Ascending aorta (tissue), 2 donors: ENCODE data around the gene PLIN4. TPM values are rescaled to one million over a fixed set of nuclear protein-coding genes. Genes with fewer than 3 reads are reported as not detected.

Experiments
- DNase-seq, 2 donors: peaks; one replicate each; pipeline ENCODE4 v3.0.0-alpha.2; 2019; ENCODE audit warnings: low spot score in 2 of 2
- H3K27ac ChIP-seq, 2 donors: fragments of 200-600 bp; sonication (generic); one replicate each; pipeline ENCODE4 v1.5.1; 2016 to 2017; ENCODE audit warnings: mild to moderate bottlenecking in 1 of 2
- H3K27me3 ChIP-seq: fragments of 200-600 bp; sonication (generic); one replicate; pipeline ENCODE4 v1.5.1; 2017
- H3K36me3 ChIP-seq, 2 donors: fragments of 200-600 bp; sonication (generic); one replicate each; pipeline ENCODE4 v1.5.1; 2016
- H3K4me1 ChIP-seq, 2 donors: fragments of 200-600 bp; sonication (generic); one replicate each; pipeline ENCODE4 v1.5.1; 2016 to 2017; ENCODE audit warnings: mild to moderate bottlenecking in 1 of 2
- H3K4me3 ChIP-seq, 2 donors: fragments of 200-600 bp; sonication (generic); one replicate each; pipeline ENCODE4 v1.5.1; 2016 to 2017; ENCODE audit warnings: mild to moderate bottlenecking in 1 of 2
- H3K9me3 ChIP-seq, 2 donors: fragments of 200-600 bp; sonication (generic); one replicate each; pipeline ENCODE4 v1.5.1; 2016
- intact Hi-C: fragments of 100-400 bp; cut with DNase I; formaldehyde crosslinking; loops from one replicate; pipeline ENCODE4 v1.15.1; 2023
- total RNA-seq: library from RNA; depleted of rRNA; stranded (reverse); fragments of >200 nt; gene quantifications from one replicate; pipeline ENCODE4 v1.1.0, GENCODE V29; 2016
- TF ChIP-seq, protein P1 (sequence below), 3 experiments: fragments of 200-600 bp in 2 of 3; fragments of 450-650 bp in 1 of 3; sonication (generic) in 2 of 3; IDR thresholded peaks; one replicate each; pipeline ENCODE4 v1.5.1; 2016 to 2019; ENCODE audit warnings: antibody characterized with exemption in 3 of 3, mild to moderate bottlenecking in 1 of 3, moderate library complexity in 1 of 3

The PLIN4 gene
- total RNA-seq, 1 donor from 2014 or later: 15.1 TPM

DNA sequence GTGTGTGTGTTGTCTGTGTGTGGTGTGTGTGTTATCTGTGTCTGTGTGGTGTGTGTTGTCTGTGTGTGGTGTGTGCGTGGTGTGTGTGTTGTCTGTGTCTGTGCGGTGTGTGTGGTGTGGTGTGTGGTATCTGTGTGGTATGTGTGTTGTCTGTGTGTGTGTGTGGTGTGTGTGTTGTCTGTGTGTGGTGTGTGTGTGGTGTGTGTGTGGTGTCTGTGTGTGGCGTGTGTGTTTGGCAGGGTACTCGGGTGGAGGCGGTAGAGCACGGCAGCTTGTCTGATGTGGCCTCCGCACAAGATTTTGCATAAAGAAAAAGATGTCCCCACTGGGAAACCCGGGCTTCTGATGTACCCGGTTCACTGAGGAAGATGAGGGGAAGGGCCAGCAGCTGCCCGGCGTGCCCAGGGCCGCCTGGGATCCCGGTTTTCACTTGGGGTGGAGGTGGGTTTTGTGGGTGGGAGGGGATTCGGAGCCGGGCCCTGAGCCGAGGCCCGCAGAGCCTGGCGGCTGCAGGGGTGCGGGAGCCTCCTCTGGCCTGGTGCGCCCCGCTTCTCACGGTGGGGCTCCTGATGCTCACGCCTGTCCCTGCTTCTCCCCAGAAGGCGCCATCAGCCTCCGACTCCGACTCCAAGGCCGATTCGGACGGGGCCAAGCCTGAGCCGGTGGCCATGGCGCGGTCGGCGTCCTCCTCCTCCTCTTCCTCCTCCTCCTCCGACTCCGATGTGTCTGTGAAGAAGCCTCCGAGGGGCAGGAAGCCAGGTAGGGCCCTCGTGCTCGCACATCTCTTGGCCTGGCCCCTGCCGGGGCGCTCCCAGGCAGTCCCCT, 25.0 kb downstream of the PLIN4 start:
- H3K27ac ChIP-seq: no peak overlapping the region
- no peak overlapping the region for H3K4me3 ChIP-seq
- TF ChIP-seq, protein P1, sequence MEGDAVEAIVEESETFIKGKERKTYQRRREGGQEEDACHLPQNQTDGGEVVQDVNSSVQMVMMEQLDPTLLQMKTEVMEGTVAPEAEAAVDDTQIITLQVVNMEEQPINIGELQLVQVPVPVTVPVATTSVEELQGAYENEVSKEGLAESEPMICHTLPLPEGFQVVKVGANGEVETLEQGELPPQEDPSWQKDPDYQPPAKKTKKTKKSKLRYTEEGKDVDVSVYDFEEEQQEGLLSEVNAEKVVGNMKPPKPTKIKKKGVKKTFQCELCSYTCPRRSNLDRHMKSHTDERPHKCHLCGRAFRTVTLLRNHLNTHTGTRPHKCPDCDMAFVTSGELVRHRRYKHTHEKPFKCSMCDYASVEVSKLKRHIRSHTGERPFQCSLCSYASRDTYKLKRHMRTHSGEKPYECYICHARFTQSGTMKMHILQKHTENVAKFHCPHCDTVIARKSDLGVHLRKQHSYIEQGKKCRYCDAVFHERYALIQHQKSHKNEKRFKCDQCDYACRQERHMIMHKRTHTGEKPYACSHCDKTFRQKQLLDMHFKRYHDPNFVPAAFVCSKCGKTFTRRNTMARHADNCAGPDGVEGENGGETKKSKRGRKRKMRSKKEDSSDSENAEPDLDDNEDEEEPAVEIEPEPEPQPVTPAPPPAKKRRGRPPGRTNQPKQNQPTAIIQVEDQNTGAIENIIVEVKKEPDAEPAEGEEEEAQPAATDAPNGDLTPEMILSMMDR (IDR thresholded peaks at IDR 0.05): no peak
- intact Hi-C loops: no loop called here
- H3K9me3 ChIP-seq: no peaks in the 10 kb centered on the region
- no peak for DNase-seq
- H3K4me1 ChIP-seq: no peaks in the 10 kb centered on the region
- no peaks in the 10 kb centered on the region for H3K27me3 ChIP-seq
- H3K36me3 ChIP-seq: peaks cover 72 to 92% of the 10 kb centered on the region in 2 donors

DNA sequence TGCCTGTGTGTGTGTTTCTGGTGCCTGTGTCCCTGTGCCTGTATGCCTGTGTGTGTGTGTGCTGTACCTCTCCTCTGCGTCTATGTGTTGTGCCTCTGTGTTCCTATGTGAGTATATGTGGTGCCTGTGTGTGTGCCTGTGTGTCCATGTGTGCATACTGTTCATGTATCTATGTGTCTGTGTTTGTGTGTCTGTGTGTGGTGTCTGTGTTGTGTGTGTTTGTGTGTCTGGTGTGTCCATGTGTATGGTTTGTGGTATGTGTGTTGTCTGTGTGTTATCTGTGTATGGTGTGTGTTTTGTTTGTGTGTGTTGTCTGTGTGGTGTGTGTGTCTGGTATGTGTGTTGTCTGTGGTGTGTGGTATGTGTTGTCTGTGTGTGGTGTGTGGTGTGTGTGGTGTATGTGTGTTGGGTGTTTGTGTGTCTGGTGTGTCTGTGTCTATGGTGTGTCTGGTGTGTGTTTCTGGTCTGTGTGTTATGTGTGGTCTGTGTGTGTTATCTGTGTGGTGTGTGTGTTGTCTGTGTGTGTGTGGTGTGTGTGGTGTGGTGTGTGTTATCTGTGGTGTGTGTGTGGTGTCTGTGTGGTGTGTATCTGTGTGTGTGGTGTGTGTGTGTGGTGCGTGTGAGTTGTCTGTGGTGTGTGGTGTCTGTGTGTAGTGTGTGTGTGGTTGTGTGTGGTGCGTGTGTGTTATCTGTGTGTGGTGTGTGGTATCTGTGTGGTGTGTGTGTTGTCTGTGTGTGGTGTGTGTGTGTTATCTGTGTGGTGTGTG, 25.8 kb downstream of the PLIN4 start:
- H3K27me3 ChIP-seq: no peaks in the 10 kb centered on the region
- no peaks in the 10 kb centered on the region for H3K4me1 ChIP-seq
- peaks cover 69 to 88% of the 10 kb centered on the region in 2 donors for H3K36me3 ChIP-seq
- TF ChIP-seq, protein P1 (IDR thresholded peaks at IDR 0.05): no peak
- no peaks in the 10 kb centered on the region for H3K9me3 ChIP-seq
- DNase-seq: no peak
- H3K27ac ChIP-seq: no peak overlapping the region
- no peak overlapping the region for H3K4me3 ChIP-seq
- intact Hi-C loops: no loop called here

DNA sequence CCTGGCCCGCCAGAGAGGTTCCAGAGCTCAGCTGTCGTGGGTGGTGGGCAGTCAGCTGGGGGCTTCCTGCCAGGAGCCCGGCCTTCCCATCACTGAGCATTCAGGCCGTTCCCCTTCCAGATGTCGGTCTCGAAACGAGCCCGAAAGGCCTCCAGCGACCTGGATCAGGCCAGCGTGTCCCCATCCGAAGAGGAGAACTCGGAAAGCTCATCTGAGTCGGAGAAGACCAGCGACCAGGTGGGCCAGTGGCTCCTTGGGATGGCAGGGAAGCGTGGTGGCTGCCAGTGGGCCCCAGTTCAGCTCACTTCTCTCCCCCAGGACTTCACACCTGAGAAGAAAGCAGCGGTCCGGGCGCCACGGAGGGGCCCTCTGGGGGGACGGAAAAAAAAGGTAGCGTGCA, 26.8 kb downstream of the PLIN4 start:
- intact Hi-C loops: no loop called here
- H3K4me3 ChIP-seq: no peak overlapping the region
- TF ChIP-seq, protein P1 (IDR thresholded peaks at IDR 0.05): no peak
- no peaks in the 10 kb centered on the region for H3K9me3 ChIP-seq
- H3K4me1 ChIP-seq: no peaks in the 10 kb centered on the region
- no peaks in the 10 kb centered on the region for H3K27me3 ChIP-seq
- no peak for DNase-seq
- no peak overlapping the region for H3K27ac ChIP-seq
- peaks cover 59 to 86% of the 10 kb centered on the region in 2 donors for H3K36me3 ChIP-seq

DNA sequence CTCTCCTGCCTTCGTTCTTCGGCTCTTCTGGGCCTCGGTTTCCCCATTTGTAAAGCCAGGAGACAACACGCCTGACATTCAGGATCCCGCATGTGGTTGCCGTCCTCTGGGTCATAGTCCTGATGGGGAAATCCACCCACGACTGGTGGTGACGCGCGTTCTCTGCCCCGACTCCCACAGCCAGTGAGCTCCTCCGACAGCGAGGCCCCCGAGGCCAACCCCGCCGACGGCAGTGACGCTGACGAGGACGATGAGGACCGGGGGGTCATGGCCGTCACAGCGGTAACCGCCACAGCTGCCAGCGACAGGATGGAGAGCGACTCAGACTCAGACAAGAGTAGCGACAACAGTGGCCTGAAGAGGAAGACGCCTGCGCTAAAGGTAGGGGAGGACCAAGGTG, 29.8 kb downstream of the PLIN4 start:
- intact Hi-C loops: no loop called here
- DNase-seq: no peak
- Histone ChIP-seq H3K27me3 (no peaks in the 10 kb centered on the region), H3K36me3 (peaks cover 36 to 59% of the 10 kb centered on the region in 2 donors), H3K4me3 (no peak overlapping the region), H3K9me3 (no peaks in the 10 kb centered on the region), H3K4me1 (no peaks in the 10 kb centered on the region), H3K27ac (no peak overlapping the region)
- TF ChIP-seq, protein P1 (IDR thresholded peaks at IDR 0.05): no peak

DNA sequence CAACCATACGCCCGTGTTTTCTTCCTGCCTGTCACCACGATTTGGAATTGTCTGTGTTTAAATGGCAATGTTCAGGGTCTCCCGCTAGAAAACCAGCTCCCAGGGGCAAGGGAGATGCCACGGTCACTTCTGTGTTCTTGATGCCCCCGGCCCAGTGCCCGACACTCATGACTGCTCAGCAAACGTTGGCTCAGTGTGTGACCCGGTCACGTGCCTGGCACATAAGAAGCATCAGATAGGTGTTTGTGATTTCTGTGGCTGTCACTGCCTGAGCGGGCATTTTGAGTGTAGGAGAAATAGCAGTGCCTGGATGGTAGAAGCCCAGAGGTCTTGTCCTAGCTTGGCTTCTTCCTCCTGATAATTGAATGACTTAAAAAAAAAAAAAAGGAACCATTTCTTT, 30.7 kb downstream of the PLIN4 start:
- no peaks in the 10 kb centered on the region for H3K9me3 ChIP-seq
- H3K4me1 ChIP-seq: no peaks in the 10 kb centered on the region
- no peak for DNase-seq
- H3K27me3 ChIP-seq: no peaks in the 10 kb centered on the region
- no peak overlapping the region for H3K27ac ChIP-seq
- peaks cover 34 to 57% of the 10 kb centered on the region in 2 donors for H3K36me3 ChIP-seq
- H3K4me3 ChIP-seq: no peak overlapping the region
- intact Hi-C loops: no loop called here
- TF ChIP-seq, protein P1 (IDR thresholded peaks at IDR 0.05): no peak
